Panc1 (cell line): ENCODE results near the gene TRIM29. TPM values are rescaled to one million over a fixed set of nuclear protein-coding genes. Genes with fewer than 3 reads are reported as not detected.

ENCODE experiments used
- ATAC-seq: fragments of 200-7000 bp; cut with Tn5 transposase; 2 replicates; pipeline ENCODE4 v1.9.1; 2020; ENCODE audit warnings: mild to moderate bottlenecking, moderate library complexity
- BruUV-seq: library from RNA; stranded (reverse); fragments of 400-500 nt; replicated peaks from 2 replicates; lab custom pipeline; 2021; lab: Mats Ljungman, UMichigan
- CTCF ChIA-PET: fragments of 300-600 bp; sonication (Branson Sonifier 250); formaldehyde crosslinking; loops from one replicate; lab custom pipeline; 2022; ENCODE audit warnings: antibody characterized with exemption; lab: Charles Lee
- POLR2A ChIA-PET: fragments of 300-600 bp; sonication (Branson Sonifier 250); formaldehyde crosslinking; loops from one replicate; lab custom pipeline; 2022; ENCODE audit warnings: antibody characterized with exemption; lab: Charles Lee
- DNase-seq: peaks from one replicate; pipeline ENCODE4 v3.0.0-alpha.2; 2010; ENCODE audit warnings: low read depth, low spot score
- H3K27ac ChIP-seq: 2 replicates; pipeline ENCODE4 v1.5.1; 2011; ENCODE audit warnings: mild to moderate bottlenecking, low read length, inconsistent platforms
- H3K27me3 ChIP-seq: fragments of 200-500 bp; sonication (Bioruptor generic); 2 replicates; pipeline ENCODE4 v1.6.0; 2014; ENCODE audit warnings: low read length, inconsistent platforms; ENCODE audit not compliant: control insufficient read depth, insufficient read depth
- H3K36me3 ChIP-seq: fragments of 200-500 bp; sonication (Bioruptor generic); 2 replicates; pipeline ENCODE4 v1.5.1; 2014; ENCODE audit warnings: inconsistent platforms, mild to moderate bottlenecking, low read length, moderate library complexity; ENCODE audit not compliant: control insufficient read depth, insufficient read depth
- H3K4me1 ChIP-seq: 2 replicates; pipeline ENCODE4 v1.5.1; 2011; ENCODE audit warnings: inconsistent platforms, mild to moderate bottlenecking, low read length, moderate library complexity; ENCODE audit not compliant: control insufficient read depth, insufficient read depth
- H3K4me3 ChIP-seq, 2 experiments: 2 replicates each; pipeline ENCODE4 v1.5.1; 2011 to 2012; ENCODE audit warnings: low read depth in 2 of 2, low read length in 2 of 2, mild to moderate bottlenecking in 2 of 2, inconsistent platforms in 1 of 2, moderate library complexity in 1 of 2
- H3K9me3 ChIP-seq: fragments of 200-500 bp; sonication (Bioruptor generic); 2 replicates; pipeline ENCODE4 v1.5.1; 2014; ENCODE audit warnings: low read depth, mild to moderate bottlenecking, inconsistent platforms, low read length, moderate library complexity; ENCODE audit not compliant: control insufficient read depth, insufficient read depth
- CTCF ChIP-seq: fragments of 450-650 bp; IDR thresholded peaks from 2 replicates; pipeline ENCODE4 v1.5.1; 2017; ENCODE audit warnings: mild to moderate bottlenecking
- POLR2AphosphoS5 ChIP-seq: IDR thresholded peaks from 2 replicates; pipeline ENCODE4 v1.6.1; 2012; ENCODE audit warnings: mild to moderate bottlenecking, low read depth, low read length, moderate library complexity
- REST ChIP-seq, 2 experiments: IDR thresholded peaks; 2 replicates each; pipeline ENCODE4 v1.6.1; 2011 to 2012; ENCODE audit warnings: low read depth in 2 of 2, control low read depth in 1 of 2, low read length in 1 of 2, mild to moderate bottlenecking in 1 of 2, moderate library complexity in 1 of 2; ENCODE audit not compliant: insufficient read depth in 1 of 2
- SIN3A ChIP-seq: IDR thresholded peaks from 2 replicates; pipeline ENCODE4 v1.6.1; 2012; ENCODE audit warnings: low read depth, mild to moderate bottlenecking, low read length, moderate library complexity, borderline replicate concordance; ENCODE audit not compliant: insufficient read depth
- TCF7L2 ChIP-seq: IDR thresholded peaks from 2 replicates; pipeline ENCODE4 v1.6.1; 2011; ENCODE audit warnings: mild to moderate bottlenecking, low read depth, low read length, inconsistent platforms
- in situ Hi-C: cut with HindIII; loops from 2 replicates; pipeline ENCODE4 v1.10.0; 2016; ENCODE audit warnings: low sequenced_read_pairs, low pct_unique_long_range_greater_than_20kb
- intact Hi-C: fragments of 100-400 bp; cut with micrococcal nuclease; formaldehyde crosslinking; loops from one replicate; pipeline ENCODE4 v1.10.0; 2022; ENCODE audit not compliant: unreplicated experiment
- total RNA-seq: library from RNA; stranded (reverse); gene quantifications from one replicate; pipeline ENCODE4 v1.2.1, GENCODE V29; 2021; ENCODE audit not compliant: unreplicated experiment

Gene TRIM29
- total RNA-seq, 1 experiment from 2014 or later: 0.64 TPM

- no peaks in the 10 kb centered on the region for H3K9me3 ChIP-seq
- H3K27ac ChIP-seq: no peak overlapping the region
- intact Hi-C loops (no loop called here), in situ Hi-C loops (no loop called here)
- ATAC-seq: no peak
- no peak overlapping the region for H3K4me3 ChIP-seq
- peaks cover 7% of the 10 kb centered on the region; the same call in 1 of the 2 replicates for H3K27me3 ChIP-seq
- BruUV-seq: no TSS peak
- CTCF ChIA-PET: no interaction called here
- no peak for TF ChIP-seq TCF7L2
- no peaks in the 10 kb centered on the region for H3K4me1 ChIP-seq
- H3K36me3 ChIP-seq: no peaks in the 10 kb centered on the region
- no peak for DNase-seq
- POLR2A ChIA-PET: no interaction called here
These were observed 63.8 kb downstream of the TRIM29 start for GRCh38 chr11:120074076-120074475.

- no peaks in the 10 kb centered on the region for H3K9me3 ChIP-seq
- no peaks in the 10 kb centered on the region for H3K4me1 ChIP-seq
- CTCF ChIA-PET: interaction anchor here (1.1 kb wide), 1 partner anchor 11 kb away, joined by 3 read pairs; no protein-coding TSS in a partner anchor
- TF ChIP-seq SIN3A (no peak), POLR2AphosphoS5 (no peak), REST (IDR thresholded peaks at IDR 0.05; ENCODE audit: insufficient read depth in 1 of 2, low read depth in 2 of 2, low read length in 1 of 2) (no peak), TCF7L2 (no peak), CTCF (no peak)
- no peak overlapping the region for H3K4me3 ChIP-seq
- H3K27ac ChIP-seq: no peak overlapping the region
- in situ Hi-C loops: no loop called here
- peaks cover 10% of the 10 kb centered on the region; the same call in 1 of the 2 replicates for H3K27me3 ChIP-seq
- POLR2A ChIA-PET: no interaction called here
- H3K36me3 ChIP-seq: no peaks in the 10 kb centered on the region
- intact Hi-C loops: no loop called here
- DNase-seq (no peak), ATAC-seq (no peak)
- no TSS peak for BruUV-seq
These were observed 64.7 kb downstream of the TRIM29 start for GRCh38 chr11:120073196-120073595.

- TF ChIP-seq TCF7L2 (no peak), POLR2AphosphoS5 (no peak), REST (IDR thresholded peaks at IDR 0.05; ENCODE audit: insufficient read depth in 1 of 2, low read depth in 2 of 2, low read length in 1 of 2) (no peak), CTCF (no peak), SIN3A (no peak)
- no TSS peak for BruUV-seq
- Histone ChIP-seq H3K9me3 (no peaks in the 10 kb centered on the region), H3K4me1 (no peaks in the 10 kb centered on the region), H3K4me3 (no peak overlapping the region), H3K36me3 (no peaks in the 10 kb centered on the region), H3K27ac (no peak overlapping the region), H3K27me3 (peaks cover 19% of the 10 kb centered on the region)
- CTCF ChIA-PET: no interaction called here
- intact Hi-C loops (no loop called here), in situ Hi-C loops (no loop called here)
- ATAC-seq (no peak), DNase-seq (no peak)
- POLR2A ChIA-PET: no interaction called here
These were observed 69.8 kb downstream of the TRIM29 start for GRCh38 chr11:120068114-120068573.
